ENCODE results near the gene MOSPD3. TPM values are rescaled to one million over a fixed set of nuclear protein-coding genes. Genes with fewer than 3 reads are reported as not detected.
A peak's percentile ranks its signal among the peaks of the same experiment; 100 is the strongest.

Gene MOSPD3
- total RNA-seq, 1 experiment from 2014 or later: 9.4 TPM

- Histone ChIP-seq H4K20me1 (ENCODE audit: low read length) (no peaks in the 10 kb centered on the region), H3K4me3 (ENCODE audit: low read length) (peak overlapping the region; percentile 75), H3K27me3 (ENCODE audit: low read length) (no peaks in the 10 kb centered on the region), H2AFZ (ENCODE audit: low read length) (peak overlapping the region; percentile 82), H3K4me1 (ENCODE audit: insufficient read depth, low read length) (peaks cover 6% of the 10 kb centered on the region), H3K9me3 (ENCODE audit: low read length) (no peaks in the 10 kb centered on the region), H3K4me2 (ENCODE audit: low read length) (peak overlapping the region; percentile 98), H3K27ac (ENCODE audit: low read length) (no peak overlapping the region), H3K36me3 (ENCODE audit: low read depth, low read length) (no peaks in the 10 kb centered on the region), H3K79me2 (ENCODE audit: low read length) (no peaks in the 10 kb centered on the region), H3K9ac (ENCODE audit: low read length) (peak overlapping the region; percentile 78), H3F3A (ENCODE audit: low read length, unreplicated experiment) (no peaks in the 10 kb centered on the region), H3K9me2 (replicated peaks; ENCODE audit: low read length) (no peaks in the 10 kb centered on the region)
- TSS peak; percentile 41 for BruUV-seq (replicated peaks)
- ChIA-PET POLR2A (ENCODE audit: unreplicated experiment) (interaction anchor here (0.5 to 0.6 kb wide), 2 partner anchors 19 to 148 kb away, joined by 3 to 4 read pairs; no protein-coding TSS in a partner anchor), CTCF (no interaction called here)
- TF ChIP-seq EZH2phosphoT487 (IDR thresholded peaks at IDR 0.05; ENCODE audit: borderline replicate concordance, low read length) (no peak), CTCF (conservative IDR thresholded peaks at IDR 0.05; ENCODE audit: low read depth, low read length) (no peak), EZH2 (IDR thresholded peaks at IDR 0.05; ENCODE audit: low read length, unreplicated experiment) (no peak)
- ATAC-seq (peak; percentile 98), DNase-seq (peak; percentile 84)
- intact Hi-C loops (cut with micrococcal nuclease): loop anchor here (5.0 kb wide), 1 partner anchor 46 kb away; the partner anchor contains the start of gene GNB2
These were observed 14.3 kb downstream of the MOSPD3 start for GRCh38 chr7:100626530-100627237.

GRCh38 chr7:100627238-100627549 is 14.9 kb downstream of the MOSPD3 start:
- Histone ChIP-seq H4K20me1 (ENCODE audit: low read length) (no peaks in the 10 kb centered on the region), H3F3A (ENCODE audit: low read length, unreplicated experiment) (no peaks in the 10 kb centered on the region), H3K9me2 (replicated peaks; ENCODE audit: low read length) (no peaks in the 10 kb centered on the region), H3K4me2 (ENCODE audit: low read length) (peak overlapping the region; percentile 98), H3K9me3 (ENCODE audit: low read length) (no peaks in the 10 kb centered on the region), H3K79me2 (ENCODE audit: low read length) (no peaks in the 10 kb centered on the region), H3K4me3 (ENCODE audit: low read length) (peak overlapping the region; percentile 75), H3K36me3 (ENCODE audit: low read depth, low read length) (no peaks in the 10 kb centered on the region), H3K27ac (ENCODE audit: low read length) (no peak overlapping the region), H2AFZ (ENCODE audit: low read length) (no peak overlapping the region), H3K27me3 (ENCODE audit: low read length) (no peaks in the 10 kb centered on the region), H3K4me1 (ENCODE audit: insufficient read depth, low read length) (peaks cover 6% of the 10 kb centered on the region), H3K9ac (ENCODE audit: low read length) (peak overlapping the region; percentile 78)
- no peak for DNase-seq
- intact Hi-C loops (cut with micrococcal nuclease): loop anchor here (5.0 kb wide), 1 partner anchor 45 kb away; the partner anchor contains the start of gene GNB2
- TF ChIP-seq EZH2 (IDR thresholded peaks at IDR 0.05; ENCODE audit: low read length, unreplicated experiment): no peak
- no peak for TF ChIP-seq CTCF (conservative IDR thresholded peaks at IDR 0.05; ENCODE audit: low read depth, low read length)
- ChIA-PET POLR2A (ENCODE audit: unreplicated experiment) (no interaction called here), CTCF (no interaction called here)
- no TSS peak for BruUV-seq (replicated peaks)
- no peak for ATAC-seq

GRCh38 chr7:100629117-100629716 is 16.9 kb downstream of the MOSPD3 start:
- intact Hi-C loops (cut with micrococcal nuclease): loop anchor here (5.0 kb wide), 1 partner anchor 43 kb away; the partner anchor contains the start of gene GNB2
- Histone ChIP-seq H3K4me2 (ENCODE audit: low read length) (no peak overlapping the region), H3K9me2 (replicated peaks; ENCODE audit: low read length) (no peaks in the 10 kb centered on the region), H3K9ac (ENCODE audit: low read length) (no peak overlapping the region), H2AFZ (ENCODE audit: low read length) (no peak overlapping the region), H3K36me3 (ENCODE audit: low read depth, low read length) (no peaks in the 10 kb centered on the region), H3K79me2 (ENCODE audit: low read length) (no peaks in the 10 kb centered on the region), H3K27ac (ENCODE audit: low read length) (no peak overlapping the region), H3K4me1 (ENCODE audit: insufficient read depth, low read length) (peaks cover 6% of the 10 kb centered on the region), H3K27me3 (ENCODE audit: low read length) (no peaks in the 10 kb centered on the region), H4K20me1 (ENCODE audit: low read length) (no peaks in the 10 kb centered on the region), H3F3A (ENCODE audit: low read length, unreplicated experiment) (no peaks in the 10 kb centered on the region), H3K9me3 (ENCODE audit: low read length) (no peaks in the 10 kb centered on the region), H3K4me3 (ENCODE audit: low read length) (no peak overlapping the region)
- DNase-seq: peak; percentile 55
- BruUV-seq (replicated peaks): no TSS peak
- POLR2A ChIA-PET (ENCODE audit: unreplicated experiment): no interaction called here
- TF ChIP-seq EZH2 (IDR thresholded peaks at IDR 0.05; ENCODE audit: low read length, unreplicated experiment) (no peak), EZH2phosphoT487 (IDR thresholded peaks at IDR 0.05; ENCODE audit: borderline replicate concordance, low read length) (no peak), CTCF (conservative IDR thresholded peaks at IDR 0.05; ENCODE audit: low read depth, low read length) (peak; percentile 56)
- CTCF ChIA-PET: no interaction called here
- peak; percentile 16; the same call in 1 of the 2 replicates for ATAC-seq
